ENCODE results near the gene HHIPL1. TPM values are rescaled to one million over a fixed set of nuclear protein-coding genes. Genes with fewer than 3 reads are reported as not detected.

HHIPL1 gene
- total and polyA plus RNA-seq, 2 of the 8 experiments (the other 6 are each of a cell fraction or from before 2014, with no cell fraction given): 1.5 to 2.6 TPM

DNA sequence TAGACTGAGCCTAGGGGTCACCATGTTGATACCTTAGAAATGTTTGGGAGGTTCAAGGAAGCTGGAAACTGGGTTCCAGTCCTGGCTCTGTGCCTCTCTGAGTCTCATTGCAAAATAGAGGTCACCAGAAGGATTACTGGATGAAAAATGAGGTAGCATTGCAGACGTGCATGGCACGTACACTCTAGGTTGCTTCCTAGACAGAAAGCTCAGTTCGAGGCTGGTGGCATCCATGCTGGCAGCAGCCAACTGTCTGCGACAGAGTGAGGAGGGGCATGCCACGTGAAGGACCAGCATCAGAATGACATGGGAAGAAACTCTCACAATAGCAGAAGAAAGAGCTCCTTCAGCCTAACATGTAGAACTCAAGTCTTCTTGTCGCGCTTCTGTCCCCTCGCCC lies 34.6 kb downstream of the HHIPL1 start (continued):
- no peak for TF ChIP-seq EZH2 (IDR thresholded peaks at IDR 0.05; ENCODE audit: low read depth, low read length, severe bottlenecking)
- no peak for TF ChIP-seq KDM4A (IDR thresholded peaks at IDR 0.05; ENCODE audit: low read depth, low read length, severe bottlenecking)
- no peak for TF ChIP-seq RXRA (IDR thresholded peaks at IDR 0.05; ENCODE audit: insufficient read depth, low read depth, low read length)
- TF ChIP-seq CHD2 (IDR thresholded peaks at IDR 0.05; ENCODE audit: low read length): no peak
- TF ChIP-seq BCL11A (IDR thresholded peaks at IDR 0.05; ENCODE audit: low read depth in 2 of 2, low read length in 2 of 2): no peak
- no peak for TF ChIP-seq KDM5A (IDR thresholded peaks at IDR 0.05; ENCODE audit: low read length)

Data from H1 (cell line).